GM18907 (cell line): ENCODE data around the gene EYA4.
A peak's percentile ranks its signal among the peaks of the same experiment; 100 is the strongest.
"Not testable (repeated sequence)": the region's sequence is repeated elsewhere in the genome, so short reads cannot be mapped to it uniquely, and the experiment has no call there.

Experiments used
- ATAC-seq: cut with Tn5 transposase; IDR thresholded peaks from one replicate; pipeline ENCODE4 v1.9.1; 2021; ENCODE audit warnings: mild to moderate bottlenecking, moderate library complexity; ENCODE audit not compliant: unreplicated experiment

EYA4 gene

DNA sequence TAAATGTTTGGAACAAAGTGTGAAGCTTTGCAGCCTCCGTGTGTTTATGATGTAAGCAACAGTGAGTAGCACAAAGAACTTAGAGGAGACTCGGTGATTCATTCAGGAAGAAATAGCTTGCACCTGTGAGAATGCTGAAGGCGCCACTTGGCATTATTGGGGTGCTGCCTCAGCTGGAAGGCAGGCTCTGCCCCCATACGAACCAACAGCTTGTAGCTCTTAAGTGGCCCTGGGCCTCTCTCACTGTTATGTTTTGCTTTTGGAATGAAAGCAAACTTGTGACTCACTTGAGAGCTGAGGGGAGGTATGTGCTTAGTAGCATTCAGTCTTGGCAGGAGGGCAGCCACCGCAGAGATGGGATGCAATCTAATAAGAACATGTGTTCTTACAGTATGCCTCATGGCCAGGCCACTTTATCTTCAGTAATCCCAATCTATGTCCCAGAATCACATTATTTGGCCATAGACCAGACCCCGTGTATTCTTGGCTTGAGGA, 310.7 kb downstream of the EYA4 start:
- ATAC-seq: no peak

DNA sequence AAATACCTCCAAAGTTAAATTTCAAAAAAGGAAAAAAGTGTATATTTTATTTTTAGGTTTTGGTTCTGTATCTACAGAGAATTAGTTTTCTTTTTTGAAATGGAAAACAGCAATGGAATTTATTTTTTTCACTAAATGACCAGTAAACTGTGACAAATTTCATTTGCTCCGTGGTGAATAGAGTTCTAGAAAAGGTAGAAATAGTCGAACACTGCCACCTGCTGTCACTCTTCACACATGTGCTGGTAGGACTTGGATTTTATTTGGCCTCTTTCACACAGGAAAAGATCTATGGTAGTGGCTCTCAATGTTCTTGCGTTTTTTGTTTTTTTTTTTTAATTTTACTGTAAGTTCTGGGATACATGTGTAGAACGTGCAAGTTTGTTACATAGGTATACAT, 312.5 kb downstream of the EYA4 start:
- peak; percentile 78 for ATAC-seq

DNA sequence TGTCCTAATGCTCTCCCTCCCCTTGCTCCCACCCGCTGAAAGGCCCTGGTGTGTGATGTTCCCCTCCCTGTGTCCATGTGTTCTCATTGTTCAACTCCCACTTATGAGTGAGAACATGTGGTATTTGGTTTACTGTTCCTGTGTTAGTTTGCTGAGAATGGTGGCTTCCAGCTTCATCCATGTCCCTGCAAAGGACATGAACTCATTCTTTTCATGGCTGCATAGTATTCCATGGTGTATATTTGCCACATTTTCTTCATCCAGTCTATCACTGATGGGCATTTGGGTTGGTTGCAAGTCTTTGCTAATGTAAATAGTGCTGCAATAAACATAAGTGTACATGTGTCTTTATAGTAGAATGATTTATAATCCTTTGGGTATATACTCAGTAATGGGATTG, 313.0 kb downstream of the EYA4 start:
- not testable (repeated sequence) for ATAC-seq

DNA sequence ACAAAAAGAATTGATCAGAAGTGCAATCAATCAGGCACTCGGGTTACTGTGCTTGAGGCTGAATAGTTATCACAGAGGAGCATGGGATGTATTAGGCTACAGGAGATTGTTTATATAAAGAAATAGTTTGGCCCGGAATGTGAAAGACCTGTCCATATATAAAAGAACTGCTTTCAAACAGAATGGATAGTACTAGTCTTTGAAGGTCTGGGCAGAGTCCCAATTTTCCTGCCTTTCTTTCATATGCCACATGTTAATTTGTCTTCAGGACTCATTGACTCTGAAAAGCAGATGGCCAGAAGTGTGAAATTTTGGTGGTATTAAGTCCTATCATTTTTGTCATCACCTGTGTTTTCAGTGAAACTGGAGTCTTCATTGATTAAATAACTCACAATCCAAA, 314.5 kb downstream of the EYA4 start:
- ATAC-seq: no peak

DNA sequence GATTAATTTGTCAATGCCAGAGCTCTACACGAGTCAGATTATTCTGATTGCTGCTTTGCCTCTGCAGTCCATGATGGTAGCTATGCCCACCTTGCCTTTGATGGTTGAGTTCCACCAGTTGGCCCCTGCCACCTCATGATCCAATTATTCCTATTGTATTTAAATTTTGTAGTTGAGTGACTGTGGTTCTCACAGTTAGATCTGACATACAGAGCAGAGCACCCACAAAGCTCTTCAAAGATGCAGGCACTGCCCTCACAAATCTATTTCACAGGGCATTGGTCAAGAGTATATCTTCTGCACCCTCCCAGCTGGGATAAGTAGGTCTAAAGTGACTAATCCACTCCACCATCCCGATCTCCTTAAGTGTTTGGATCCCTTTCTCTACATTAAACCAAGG, 318.8 kb downstream of the EYA4 start:
- ATAC-seq: no peak

DNA sequence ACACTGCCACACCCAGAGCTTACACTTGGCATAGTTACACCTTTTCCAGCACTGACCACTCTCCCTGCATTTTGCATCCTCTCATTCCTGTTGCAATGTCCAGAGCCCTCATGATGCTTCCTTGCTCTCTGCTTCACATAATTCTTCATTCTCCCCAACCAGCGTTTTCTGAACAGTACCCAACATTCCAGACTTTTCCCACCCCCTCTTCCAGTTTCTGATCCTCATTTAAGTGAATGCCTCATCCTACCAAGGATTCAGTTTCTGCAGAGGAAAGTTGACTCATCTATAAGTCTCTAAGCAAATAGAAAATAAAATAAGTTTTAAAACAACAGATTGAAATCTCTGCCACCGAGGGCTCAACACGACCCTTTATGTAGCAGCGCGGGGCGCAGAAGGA, 326.5 kb downstream of the EYA4 start:
- no peak for ATAC-seq

DNA sequence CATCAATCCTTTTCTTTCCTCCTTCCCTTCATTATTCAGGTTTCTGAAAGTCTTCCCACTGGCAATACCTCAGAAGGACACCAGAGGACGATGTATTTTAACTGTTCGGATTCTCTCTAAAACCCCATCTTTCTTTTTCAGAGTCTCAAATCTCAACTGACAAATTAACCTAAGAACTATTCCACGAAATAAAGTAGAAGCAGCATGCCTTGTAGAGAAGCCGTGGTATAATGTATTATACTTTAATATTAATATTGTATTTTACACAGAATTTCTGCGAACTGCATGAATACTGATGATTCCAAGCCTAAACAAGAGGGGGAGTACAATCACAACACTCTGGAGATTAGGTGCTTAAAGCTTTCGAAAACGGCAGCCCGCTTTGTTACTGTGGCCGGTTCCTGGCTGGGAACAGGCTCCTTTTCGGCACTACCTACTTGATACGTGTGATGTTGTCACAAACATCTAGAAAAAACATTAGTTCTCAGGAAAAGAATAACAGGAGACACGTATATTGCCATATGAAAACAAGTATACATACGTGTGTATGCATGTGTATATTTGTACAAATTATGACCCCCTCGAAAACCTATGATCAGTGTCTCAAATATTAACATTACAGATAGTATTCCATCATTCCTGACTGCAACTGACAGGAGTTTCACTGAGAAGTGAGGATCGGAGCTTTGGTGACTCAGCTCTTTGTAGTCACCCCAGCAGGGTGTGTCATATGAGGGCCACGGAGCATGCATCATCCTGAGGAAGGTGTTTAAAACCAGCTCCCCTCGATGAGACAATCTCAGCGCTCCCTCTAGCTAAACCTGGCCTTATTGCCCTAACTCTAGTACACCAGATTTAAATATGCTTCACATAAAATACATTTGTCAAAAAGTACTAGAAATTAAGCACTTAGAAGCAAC, 328.1 kb downstream of the EYA4 start:
- ATAC-seq: peak; percentile 82

DNA sequence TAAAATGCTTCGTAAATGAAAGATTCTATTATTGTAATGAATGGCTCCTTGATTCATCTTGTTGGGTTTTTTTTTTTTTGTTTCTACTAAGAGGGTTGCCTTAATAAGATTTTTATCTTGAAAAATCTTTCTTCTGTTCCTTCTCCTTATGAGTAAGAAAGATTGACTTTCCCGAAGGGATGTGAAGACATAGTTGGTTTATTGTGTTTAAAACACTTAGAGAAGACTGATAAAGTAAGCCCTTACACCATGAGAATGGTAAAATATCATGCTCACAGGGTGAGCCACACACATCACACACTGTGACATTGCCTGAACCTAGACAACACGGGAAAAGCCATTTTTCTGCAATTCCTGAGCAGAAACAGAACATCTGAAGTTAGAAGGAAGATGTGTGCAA, 330.5 kb downstream of the EYA4 start:
- no peak for ATAC-seq

DNA sequence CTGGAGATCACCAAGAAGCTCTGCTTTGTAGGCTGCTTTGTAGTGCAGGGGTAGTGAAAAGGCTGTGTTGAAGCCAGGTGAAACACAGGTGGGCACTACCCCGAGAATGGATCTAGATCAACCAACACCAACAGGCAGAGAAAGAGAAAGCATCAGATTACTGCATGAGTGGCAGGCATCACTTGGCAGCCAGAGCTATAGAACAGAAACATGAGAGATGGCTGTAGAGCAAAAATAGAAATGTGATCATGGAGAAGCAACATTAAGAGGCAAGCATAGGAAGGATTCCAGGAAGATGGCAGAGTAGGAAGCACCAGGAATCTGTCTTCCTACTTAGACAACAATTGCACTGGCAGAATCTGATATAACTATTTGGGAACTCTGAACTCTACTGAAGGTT, 336.7 kb downstream of the EYA4 start:
- no peak for ATAC-seq
